Liver (tissue), 9 donors: Measurements from ENCODE around the gene PDGFA. TPM values are rescaled to one million over a fixed set of nuclear protein-coding genes. Genes with fewer than 3 reads are reported as not detected.

Experiments used
- DNase-seq: peaks from one replicate; pipeline ENCODE4 v3.0.0-alpha.2; 2017; ENCODE audit warnings: low spot score
- H3K27ac ChIP-seq, 2 donors: one replicate each; pipeline ENCODE4 v1.7.0; 2013; ENCODE audit warnings: inconsistent platforms in 2 of 2, low read length in 2 of 2, control low read depth in 1 of 2, low read depth in 1 of 2, mild to moderate bottlenecking in 1 of 2
- H3K27me3 ChIP-seq, 4 donors: one replicate each; pipeline versions ENCODE4 v1.6.1 to v1.7.0; 2013; ENCODE audit warnings: low read length in 3 of 4, inconsistent platforms in 1 of 4, mild to moderate bottlenecking in 1 of 4, moderate library complexity in 1 of 4; ENCODE audit not compliant: control insufficient read depth in 4 of 4, insufficient read depth in 4 of 4
- H3K36me3 ChIP-seq, 4 donors: one replicate each; pipeline versions ENCODE4 v1.6.1 to v1.7.0; 2013; ENCODE audit warnings: low read length in 3 of 4, mild to moderate bottlenecking in 3 of 4, low read depth in 1 of 4, moderate library complexity in 1 of 4; ENCODE audit not compliant: control insufficient read depth in 4 of 4, insufficient read depth in 3 of 4
- H3K4me1 ChIP-seq, 4 donors: one replicate each; pipeline versions ENCODE4 v1.6.1 to v1.7.0; 2013; ENCODE audit warnings: low read length in 3 of 4, mild to moderate bottlenecking in 3 of 4, moderate library complexity in 1 of 4; ENCODE audit not compliant: control insufficient read depth in 4 of 4, insufficient read depth in 4 of 4
- H3K4me3 ChIP-seq, 3 donors: one replicate each; pipeline versions ENCODE4 v1.6.1 to v1.7.0; 2013; ENCODE audit warnings: low read length in 3 of 3, control low read depth in 1 of 3, low read depth in 1 of 3, mild to moderate bottlenecking in 1 of 3
- H3K9ac ChIP-seq, 2 donors: one replicate each; pipeline ENCODE4 v1.7.0; 2013; ENCODE audit warnings: low read length in 2 of 2, mild to moderate bottlenecking in 2 of 2, moderate library complexity in 2 of 2, control low read depth in 1 of 2, low read depth in 1 of 2
- H3K9me3 ChIP-seq, 4 donors: one replicate each; pipeline versions ENCODE4 v1.6.1 to v1.7.0; 2013; ENCODE audit warnings: low read length in 3 of 4; ENCODE audit not compliant: control insufficient read depth in 4 of 4
- ATF3 ChIP-seq: IDR thresholded peaks from 2 replicates; pipeline ENCODE4 v1.6.1; 2016; ENCODE audit warnings: antibody characterized with exemption
- EGR1 ChIP-seq, 2 donors: IDR thresholded peaks; 2 replicates each; pipeline ENCODE4 v1.6.1; 2016 to 2018; ENCODE audit warnings: antibody characterized with exemption in 2 of 2, low read depth in 2 of 2
- FOXA1 ChIP-seq: IDR thresholded peaks from 2 replicates; pipeline ENCODE4 v1.6.1; 2016; ENCODE audit warnings: antibody characterized with exemption
- FOXA2 ChIP-seq: IDR thresholded peaks from 2 replicates; pipeline ENCODE4 v1.6.1; 2016; ENCODE audit warnings: antibody characterized with exemption
- HNF4A ChIP-seq, 2 donors: conservative IDR thresholded peaks; 2 replicates each; pipeline ENCODE4 v1.6.1; 2016; ENCODE audit warnings: antibody characterized with exemption in 2 of 2, mild to moderate bottlenecking in 2 of 2
- HNF4G ChIP-seq: IDR thresholded peaks from 2 replicates; pipeline ENCODE4 v1.6.1; 2016; ENCODE audit warnings: antibody characterized with exemption
- JUND ChIP-seq, 2 donors: IDR thresholded peaks; 2 replicates each; pipeline ENCODE4 v1.6.1; 2016; ENCODE audit warnings: antibody characterized with exemption in 2 of 2
- NR2F2 ChIP-seq: IDR thresholded peaks from 2 replicates; pipeline ENCODE4 v1.6.1; 2016; ENCODE audit warnings: antibody characterized with exemption
- RAD21 ChIP-seq, 2 donors: IDR thresholded peaks; 2 replicates each; pipeline ENCODE4 v1.6.1; 2016; ENCODE audit warnings: antibody characterized with exemption in 2 of 2, mild to moderate bottlenecking in 2 of 2
- YY1 ChIP-seq: IDR thresholded peaks from 2 replicates; pipeline ENCODE4 v1.6.1; 2016; ENCODE audit warnings: antibody characterized with exemption, mild to moderate bottlenecking
- ZBTB33 ChIP-seq: IDR thresholded peaks from 2 replicates; pipeline ENCODE4 v1.6.1; 2016; ENCODE audit warnings: antibody characterized with exemption
- WGBS: extraction: QIAGEN DNeasy Blood & Tissue Kit; methylation state at CpG from one replicate; pipeline ENCODE4 v1.1.7; 2013; 5-methylcytosine and 5-hydroxymethylcytosine counted together
- polyA plus RNA-seq, 2 donors: library from polyadenylated mRNA; stranded (reverse) in 1 of 2; unstranded in 1 of 2; fragments of 200-250 nt in 1 of 2; fragments of >200 nt in 1 of 2; fragmentation: Nextera tagmentation in 1 of 2; extraction: Ambion mirVana in 1 of 2; gene quantifications; one replicate each; pipeline versions ENCODE4 v1.2.1 to v1.2.3, GENCODE V29; 2013 to 2015
- total RNA-seq, 2 donors: library from RNA; depleted of rRNA; stranded (reverse); fragments of >200 nt; gene quantifications; one replicate each; pipeline ENCODE4 v1.2.3, GENCODE V29; 2014
- TF ChIP-seq, protein P1 (sequence below): IDR thresholded peaks from 2 replicates; pipeline ENCODE4 v1.6.1; 2016; ENCODE audit warnings: antibody characterized with exemption, mild to moderate bottlenecking
- donor health status: healthy.
- donor health status: healthy.
- donor health status: healthy.
- donor health status: healthy.
- donor health status: healthy.

Gene PDGFA
- total and polyA plus RNA-seq, 4 donors = 1.4 to 5.1 (median 2.0) TPM

DNA sequence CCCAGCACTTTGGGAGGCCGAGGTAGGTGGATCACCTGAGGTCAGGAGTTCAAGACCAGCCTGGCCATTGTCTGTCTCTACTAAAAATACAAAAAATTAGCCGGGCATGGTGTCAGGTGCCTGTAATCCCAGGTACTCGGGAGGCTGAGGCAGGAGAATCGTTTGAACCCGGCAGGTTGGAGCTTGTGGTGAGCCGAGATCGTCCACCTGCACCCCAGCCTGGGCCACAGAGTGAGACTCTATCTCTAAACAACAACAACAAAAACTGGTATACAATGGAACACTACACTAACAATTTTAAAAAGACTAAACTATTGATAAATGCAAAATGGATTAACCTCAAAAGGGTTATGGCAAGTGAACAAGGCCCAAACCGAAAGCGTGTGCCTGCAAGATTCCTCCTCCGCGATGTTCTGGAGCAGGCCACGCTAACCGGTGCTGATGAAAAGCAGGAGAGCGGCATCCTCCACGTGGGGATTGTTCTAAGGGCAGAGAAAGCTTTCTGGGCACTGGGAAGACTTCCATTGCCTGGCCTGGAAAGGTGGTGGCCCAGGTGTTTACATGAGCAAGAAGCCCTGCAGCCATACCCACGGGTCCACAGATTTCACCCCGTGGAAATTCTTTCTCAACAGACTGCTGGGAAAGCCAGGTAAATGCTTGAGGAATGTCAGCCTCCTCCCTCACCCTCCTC lies 53.8 kb downstream of the PDGFA start:
- Histone ChIP-seq H3K4me3 (no peak overlapping the region), H3K36me3 (no peaks in the 10 kb centered on the region), H3K4me1 (peaks cover 0 to 11% (median 0%) of the 10 kb centered on the region in 4 donors), H3K27me3 (no peaks in the 10 kb centered on the region), H3K9ac (no peak overlapping the region), H3K27ac (no peak overlapping the region), H3K9me3 (no peaks in the 10 kb centered on the region)
- TF ChIP-seq FOXA2 = no peak
- no peak for TF ChIP-seq ZBTB33
- 93% methylated on average over 17 of the region's 17 CpGs for WGBS
- DNase-seq = no peak

DNA sequence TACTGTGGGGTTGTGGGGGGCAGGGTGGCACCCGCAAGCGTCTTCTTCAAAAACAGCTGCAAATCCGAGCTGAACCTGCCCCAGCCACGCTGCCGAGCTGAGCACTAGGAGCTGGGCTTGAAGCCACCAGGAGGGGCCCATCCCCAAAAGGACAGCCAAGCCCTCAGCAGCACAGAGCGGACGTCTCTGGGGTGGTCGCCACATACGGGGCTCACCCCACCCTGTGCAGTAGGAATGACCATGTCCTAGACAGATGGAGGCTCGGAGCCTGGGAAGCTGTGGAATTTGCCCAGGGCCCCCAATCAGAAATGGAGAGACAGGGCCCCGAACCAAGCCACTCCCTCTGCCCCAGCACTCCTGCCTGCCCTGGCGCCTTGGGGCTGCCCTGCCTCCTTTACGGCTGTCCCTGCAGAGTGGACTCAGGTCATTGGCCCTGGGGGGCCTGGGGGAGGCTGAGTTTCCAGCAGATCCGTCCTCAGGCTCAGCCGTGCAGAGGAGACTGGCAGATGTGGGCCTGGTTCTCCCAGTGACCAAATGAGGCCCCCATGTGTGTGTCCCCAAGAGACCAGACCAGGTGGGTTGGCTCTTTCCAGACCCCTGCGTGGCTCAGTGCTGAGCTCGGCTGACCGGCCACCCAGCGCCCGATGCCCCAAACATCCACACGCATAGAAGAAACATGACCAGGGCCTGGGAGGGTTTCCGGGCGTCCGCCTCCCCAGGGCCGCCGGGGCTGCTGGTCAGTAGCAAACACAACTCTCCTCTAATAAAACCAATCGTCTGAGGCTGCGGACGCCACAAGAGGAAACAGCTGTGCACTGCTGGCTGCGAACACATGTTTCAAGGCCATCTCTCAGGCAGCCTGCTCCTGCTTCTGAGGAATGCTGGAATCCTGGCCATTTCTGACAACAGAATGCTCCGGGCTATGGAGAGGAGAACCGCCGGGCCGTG lies 54.9 kb downstream of the PDGFA start:
- Histone ChIP-seq H3K27ac (no peak overlapping the region), H3K9me3 (no peaks in the 10 kb centered on the region), H3K36me3 (no peaks in the 10 kb centered on the region), H3K27me3 (no peaks in the 10 kb centered on the region), H3K4me3 (no peak overlapping the region), H3K4me1 (peaks cover 0 to 11% (median 0%) of the 10 kb centered on the region in 4 donors), H3K9ac (no peak overlapping the region)
- 74% methylated on average over 34 of the region's 34 CpGs for WGBS
- DNase-seq = no peak
- TF ChIP-seq YY1 (no peak), NR2F2 (peak; percentile 53), HNF4G (no peak)

DNA sequence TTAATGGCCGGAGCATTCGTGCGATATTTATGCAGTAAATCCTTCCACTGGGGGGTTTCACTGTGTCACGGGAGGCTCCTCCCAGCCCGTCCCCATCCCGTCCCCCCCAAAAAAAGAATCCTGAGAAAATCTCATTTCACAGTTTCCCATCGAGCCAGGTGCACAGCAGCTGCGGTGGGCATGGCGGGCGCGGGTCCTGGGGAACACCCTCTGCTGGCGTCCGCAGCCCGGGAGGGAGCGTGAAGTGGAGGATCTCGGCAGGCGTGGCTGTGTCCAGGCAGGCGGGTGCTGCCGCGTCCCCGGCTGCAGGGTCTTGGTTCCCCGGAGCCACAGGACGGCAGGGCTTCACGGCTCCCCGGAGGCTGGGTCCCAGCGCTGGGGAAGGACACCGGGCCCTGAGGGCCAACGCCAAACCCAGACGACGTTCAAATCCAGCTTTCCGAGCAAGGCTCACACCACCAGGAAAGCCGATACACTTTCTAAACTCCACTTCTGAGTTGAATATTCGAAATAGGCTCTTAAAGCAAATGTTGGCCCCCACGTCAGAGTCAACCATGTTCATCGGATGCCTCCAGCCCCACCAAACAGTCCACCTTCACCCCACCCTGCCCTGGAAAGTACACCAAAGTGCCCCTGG lies 55.7 kb downstream of the PDGFA start:
- Histone ChIP-seq H3K9me3 (no peaks in the 10 kb centered on the region), H3K36me3 (no peaks in the 10 kb centered on the region), H3K4me3 (no peak overlapping the region), H3K9ac (no peak overlapping the region), H3K4me1 (peaks cover 0 to 11% (median 0%) of the 10 kb centered on the region in 4 donors), H3K27me3 (no peaks in the 10 kb centered on the region), H3K27ac (no peak overlapping the region)
- 91% methylated on average over 35 of the region's 35 CpGs for whole genome bisulfite sequencing
- no peak for DNase-seq
- no peak for TF ChIP-seq HNF4G
- no peak for TF ChIP-seq HNF4A (conservative IDR thresholded peaks at IDR 0.05)
- no peak for TF ChIP-seq NR2F2

DNA sequence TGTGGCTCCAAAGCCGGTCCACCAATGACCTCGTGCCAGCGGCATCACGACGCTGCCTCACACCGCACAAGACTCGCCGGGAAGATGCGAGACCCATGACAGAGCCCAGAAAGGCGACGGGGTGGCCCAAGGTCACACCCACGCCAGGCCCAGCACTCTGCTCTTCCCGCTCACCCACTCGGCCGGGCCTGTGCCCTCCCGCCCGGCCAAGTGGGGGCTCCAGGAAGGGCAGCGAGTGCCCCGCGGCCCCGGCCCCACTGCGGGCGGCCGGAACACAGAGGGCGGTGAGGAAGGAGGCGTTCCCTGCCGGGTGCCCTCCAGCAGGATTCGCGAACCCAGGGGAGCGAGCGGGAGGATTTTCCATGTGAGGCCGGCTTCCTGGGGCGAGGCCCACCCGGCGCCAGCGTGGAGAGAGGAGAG lies 56.3 kb downstream of the PDGFA start:
- H3K9ac ChIP-seq = no peak overlapping the region
- H3K27me3 ChIP-seq = no peaks in the 10 kb centered on the region
- peaks cover 0 to 11% (median 0%) of the 10 kb centered on the region in 4 donors for H3K4me1 ChIP-seq
- no peak overlapping the region for H3K27ac ChIP-seq
- DNase-seq = no peak
- no peaks in the 10 kb centered on the region for H3K36me3 ChIP-seq
- no peaks in the 10 kb centered on the region for H3K9me3 ChIP-seq
- WGBS = 96% methylated on average over 36 of the region's 36 CpGs
- no peak overlapping the region for H3K4me3 ChIP-seq
- TF ChIP-seq JUND (IDR thresholded peaks at IDR 0.05) (no peak), FOXA1 (no peak), HNF4G (no peak), EGR1 (IDR thresholded peaks at IDR 0.05; ENCODE audit: low read depth in 2 of 2) (no peak), HNF4A (conservative IDR thresholded peaks at IDR 0.05) (no peak), FOXA2 (no peak), RAD21 (IDR thresholded peaks at IDR 0.05) (no peak), ATF3 (no peak), ZBTB33 (no peak)
- TF ChIP-seq, protein P1, sequence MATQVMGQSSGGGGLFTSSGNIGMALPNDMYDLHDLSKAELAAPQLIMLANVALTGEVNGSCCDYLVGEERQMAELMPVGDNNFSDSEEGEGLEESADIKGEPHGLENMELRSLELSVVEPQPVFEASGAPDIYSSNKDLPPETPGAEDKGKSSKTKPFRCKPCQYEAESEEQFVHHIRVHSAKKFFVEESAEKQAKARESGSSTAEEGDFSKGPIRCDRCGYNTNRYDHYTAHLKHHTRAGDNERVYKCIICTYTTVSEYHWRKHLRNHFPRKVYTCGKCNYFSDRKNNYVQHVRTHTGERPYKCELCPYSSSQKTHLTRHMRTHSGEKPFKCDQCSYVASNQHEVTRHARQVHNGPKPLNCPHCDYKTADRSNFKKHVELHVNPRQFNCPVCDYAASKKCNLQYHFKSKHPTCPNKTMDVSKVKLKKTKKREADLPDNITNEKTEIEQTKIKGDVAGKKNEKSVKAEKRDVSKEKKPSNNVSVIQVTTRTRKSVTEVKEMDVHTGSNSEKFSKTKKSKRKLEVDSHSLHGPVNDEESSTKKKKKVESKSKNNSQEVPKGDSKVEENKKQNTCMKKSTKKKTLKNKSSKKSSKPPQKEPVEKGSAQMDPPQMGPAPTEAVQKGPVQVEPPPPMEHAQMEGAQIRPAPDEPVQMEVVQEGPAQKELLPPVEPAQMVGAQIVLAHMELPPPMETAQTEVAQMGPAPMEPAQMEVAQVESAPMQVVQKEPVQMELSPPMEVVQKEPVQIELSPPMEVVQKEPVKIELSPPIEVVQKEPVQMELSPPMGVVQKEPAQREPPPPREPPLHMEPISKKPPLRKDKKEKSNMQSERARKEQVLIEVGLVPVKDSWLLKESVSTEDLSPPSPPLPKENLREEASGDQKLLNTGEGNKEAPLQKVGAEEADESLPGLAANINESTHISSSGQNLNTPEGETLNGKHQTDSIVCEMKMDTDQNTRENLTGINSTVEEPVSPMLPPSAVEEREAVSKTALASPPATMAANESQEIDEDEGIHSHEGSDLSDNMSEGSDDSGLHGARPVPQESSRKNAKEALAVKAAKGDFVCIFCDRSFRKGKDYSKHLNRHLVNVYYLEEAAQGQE = no peak
